ENCODE measurements around the gene DMXL1. TPM values are rescaled to one million over a fixed set of nuclear protein-coding genes. Genes with fewer than 3 reads are reported as not detected.

The DMXL1 gene
- total and polyA plus RNA-seq, 2 experiments from 2014 or later = 28.4 to 41.7 TPM

DNA sequence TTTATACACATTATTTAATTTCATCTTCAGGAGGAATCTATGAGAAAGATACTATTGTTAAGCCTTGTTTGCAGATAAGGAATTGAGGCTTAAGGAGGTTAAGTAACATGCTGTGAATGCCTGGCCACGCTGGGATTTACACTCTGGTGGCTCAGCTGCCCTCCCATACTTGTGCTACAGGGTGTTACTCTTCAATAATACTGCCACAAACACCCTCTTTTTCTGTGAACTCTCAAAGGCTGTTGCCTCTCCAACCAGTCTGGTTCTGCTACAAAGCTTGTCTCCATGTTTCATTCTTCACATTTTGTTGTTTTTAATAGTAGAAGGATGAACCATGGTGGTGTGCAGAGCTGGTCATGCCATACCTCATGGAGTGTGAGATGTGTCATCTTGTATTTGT, 208.2 kb downstream of the DMXL1 start (continued):
- TF ChIP-seq, protein P1, sequence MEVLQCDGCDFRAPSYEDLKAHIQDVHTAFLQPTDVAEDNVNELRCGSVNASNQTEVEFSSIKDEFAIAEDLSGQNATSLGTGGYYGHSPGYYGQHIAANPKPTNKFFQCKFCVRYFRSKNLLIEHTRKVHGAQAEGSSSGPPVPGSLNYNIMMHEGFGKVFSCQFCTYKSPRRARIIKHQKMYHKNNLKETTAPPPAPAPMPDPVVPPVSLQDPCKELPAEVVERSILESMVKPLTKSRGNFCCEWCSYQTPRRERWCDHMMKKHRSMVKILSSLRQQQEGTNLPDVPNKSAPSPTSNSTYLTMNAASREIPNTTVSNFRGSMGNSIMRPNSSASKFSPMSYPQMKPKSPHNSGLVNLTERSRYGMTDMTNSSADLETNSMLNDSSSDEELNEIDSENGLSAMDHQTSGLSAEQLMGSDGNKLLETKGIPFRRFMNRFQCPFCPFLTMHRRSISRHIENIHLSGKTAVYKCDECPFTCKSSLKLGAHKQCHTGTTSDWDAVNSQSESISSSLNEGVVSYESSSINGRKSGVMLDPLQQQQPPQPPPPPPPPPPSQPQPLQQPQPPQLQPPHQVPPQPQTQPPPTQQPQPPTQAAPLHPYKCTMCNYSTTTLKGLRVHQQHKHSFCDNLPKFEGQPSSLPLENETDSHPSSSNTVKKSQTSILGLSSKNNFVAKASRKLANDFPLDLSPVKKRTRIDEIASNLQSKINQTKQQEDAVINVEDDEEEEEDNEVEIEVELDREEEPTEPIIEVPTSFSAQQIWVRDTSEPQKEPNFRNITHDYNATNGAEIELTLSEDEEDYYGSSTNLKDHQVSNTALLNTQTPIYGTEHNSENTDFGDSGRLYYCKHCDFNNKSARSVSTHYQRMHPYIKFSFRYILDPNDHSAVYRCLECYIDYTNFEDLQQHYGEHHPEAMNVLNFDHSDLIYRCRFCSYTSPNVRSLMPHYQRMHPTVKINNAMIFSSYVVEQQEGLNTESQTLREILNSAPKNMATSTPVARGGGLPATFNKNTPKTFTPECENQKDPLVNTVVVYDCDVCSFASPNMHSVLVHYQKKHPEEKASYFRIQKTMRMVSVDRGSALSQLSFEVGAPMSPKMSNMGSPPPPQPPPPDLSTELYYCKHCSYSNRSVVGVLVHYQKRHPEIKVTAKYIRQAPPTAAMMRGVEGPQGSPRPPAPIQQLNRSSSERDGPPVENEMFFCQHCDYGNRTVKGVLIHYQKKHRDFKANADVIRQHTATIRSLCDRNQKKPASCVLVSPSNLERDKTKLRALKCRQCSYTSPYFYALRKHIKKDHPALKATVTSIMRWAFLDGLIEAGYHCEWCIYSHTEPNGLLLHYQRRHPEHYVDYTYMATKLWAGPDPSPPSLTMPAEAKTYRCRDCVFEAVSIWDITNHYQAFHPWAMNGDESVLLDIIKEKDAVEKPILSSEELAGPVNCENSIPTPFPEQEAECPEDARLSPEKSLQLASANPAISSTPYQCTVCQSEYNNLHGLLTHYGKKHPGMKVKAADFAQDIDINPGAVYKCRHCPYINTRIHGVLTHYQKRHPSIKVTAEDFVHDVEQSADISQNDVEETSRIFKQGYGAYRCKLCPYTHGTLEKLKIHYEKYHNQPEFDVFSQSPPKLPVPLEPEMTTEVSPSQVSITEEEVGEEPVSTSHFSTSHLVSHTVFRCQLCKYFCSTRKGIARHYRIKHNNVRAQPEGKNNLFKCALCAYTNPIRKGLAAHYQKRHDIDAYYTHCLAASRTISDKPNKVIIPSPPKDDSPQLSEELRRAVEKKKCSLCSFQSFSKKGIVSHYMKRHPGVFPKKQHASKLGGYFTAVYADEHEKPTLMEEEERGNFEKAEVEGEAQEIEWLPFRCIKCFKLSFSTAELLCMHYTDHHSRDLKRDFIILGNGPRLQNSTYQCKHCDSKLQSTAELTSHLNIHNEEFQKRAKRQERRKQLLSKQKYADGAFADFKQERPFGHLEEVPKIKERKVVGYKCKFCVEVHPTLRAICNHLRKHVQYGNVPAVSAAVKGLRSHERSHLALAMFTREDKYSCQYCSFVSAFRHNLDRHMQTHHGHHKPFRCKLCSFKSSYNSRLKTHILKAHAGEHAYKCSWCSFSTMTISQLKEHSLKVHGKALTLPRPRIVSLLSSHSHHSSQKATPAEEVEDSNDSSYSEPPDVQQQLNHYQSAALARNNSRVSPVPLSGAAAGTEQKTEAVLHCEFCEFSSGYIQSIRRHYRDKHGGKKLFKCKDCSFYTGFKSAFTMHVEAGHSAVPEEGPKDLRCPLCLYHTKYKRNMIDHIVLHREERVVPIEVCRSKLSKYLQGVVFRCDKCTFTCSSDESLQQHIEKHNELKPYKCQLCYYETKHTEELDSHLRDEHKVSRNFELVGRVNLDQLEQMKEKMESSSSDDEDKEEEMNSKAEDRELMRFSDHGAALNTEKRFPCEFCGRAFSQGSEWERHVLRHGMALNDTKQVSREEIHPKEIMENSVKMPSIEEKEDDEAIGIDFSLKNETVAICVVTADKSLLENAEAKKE (CRISPR knock-in tag; IDR thresholded peaks at IDR 0.05) = no peak
- TF ChIP-seq, protein P2, sequence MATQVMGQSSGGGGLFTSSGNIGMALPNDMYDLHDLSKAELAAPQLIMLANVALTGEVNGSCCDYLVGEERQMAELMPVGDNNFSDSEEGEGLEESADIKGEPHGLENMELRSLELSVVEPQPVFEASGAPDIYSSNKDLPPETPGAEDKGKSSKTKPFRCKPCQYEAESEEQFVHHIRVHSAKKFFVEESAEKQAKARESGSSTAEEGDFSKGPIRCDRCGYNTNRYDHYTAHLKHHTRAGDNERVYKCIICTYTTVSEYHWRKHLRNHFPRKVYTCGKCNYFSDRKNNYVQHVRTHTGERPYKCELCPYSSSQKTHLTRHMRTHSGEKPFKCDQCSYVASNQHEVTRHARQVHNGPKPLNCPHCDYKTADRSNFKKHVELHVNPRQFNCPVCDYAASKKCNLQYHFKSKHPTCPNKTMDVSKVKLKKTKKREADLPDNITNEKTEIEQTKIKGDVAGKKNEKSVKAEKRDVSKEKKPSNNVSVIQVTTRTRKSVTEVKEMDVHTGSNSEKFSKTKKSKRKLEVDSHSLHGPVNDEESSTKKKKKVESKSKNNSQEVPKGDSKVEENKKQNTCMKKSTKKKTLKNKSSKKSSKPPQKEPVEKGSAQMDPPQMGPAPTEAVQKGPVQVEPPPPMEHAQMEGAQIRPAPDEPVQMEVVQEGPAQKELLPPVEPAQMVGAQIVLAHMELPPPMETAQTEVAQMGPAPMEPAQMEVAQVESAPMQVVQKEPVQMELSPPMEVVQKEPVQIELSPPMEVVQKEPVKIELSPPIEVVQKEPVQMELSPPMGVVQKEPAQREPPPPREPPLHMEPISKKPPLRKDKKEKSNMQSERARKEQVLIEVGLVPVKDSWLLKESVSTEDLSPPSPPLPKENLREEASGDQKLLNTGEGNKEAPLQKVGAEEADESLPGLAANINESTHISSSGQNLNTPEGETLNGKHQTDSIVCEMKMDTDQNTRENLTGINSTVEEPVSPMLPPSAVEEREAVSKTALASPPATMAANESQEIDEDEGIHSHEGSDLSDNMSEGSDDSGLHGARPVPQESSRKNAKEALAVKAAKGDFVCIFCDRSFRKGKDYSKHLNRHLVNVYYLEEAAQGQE (IDR thresholded peaks at IDR 0.05; ENCODE audit: unreplicated experiment) = no peak
- TF ChIP-seq NANOG (IDR thresholded peaks at IDR 0.05; ENCODE audit: borderline replicate concordance) = no peak
- TF ChIP-seq POLR2AphosphoS5 (IDR thresholded peaks at IDR 0.05; ENCODE audit: low read depth) = no peak
- no peak for TF ChIP-seq STAT1 (IDR thresholded peaks at IDR 0.05; ENCODE audit: unreplicated experiment)
- no peak for TF ChIP-seq CREB1 (CRISPR knock-in tag; IDR thresholded peaks at IDR 0.05; ENCODE audit: low read depth)

DNA sequence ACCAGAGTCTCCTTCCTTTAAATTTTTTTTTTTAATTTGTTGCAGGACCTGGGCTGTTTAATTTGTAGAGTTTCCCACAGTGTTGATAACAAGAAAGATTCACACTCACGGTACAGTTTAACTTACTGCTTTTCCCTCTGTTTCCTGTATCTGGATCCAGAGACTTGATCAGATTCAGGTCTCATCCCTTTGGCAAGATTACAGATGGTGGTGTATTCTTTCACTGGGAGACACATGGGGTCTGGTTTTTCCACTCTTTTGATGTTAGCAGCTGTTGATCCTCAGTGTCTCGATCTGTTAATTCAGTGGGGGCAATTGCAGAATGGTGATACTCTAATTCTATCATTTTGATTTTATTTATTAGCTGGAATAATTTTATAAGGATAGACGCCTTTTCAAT, 209.5 kb downstream of the DMXL1 start:
- no peak overlapping the region for H3K27ac ChIP-seq (ENCODE audit: low read depth)
- no peak overlapping the region for H3K4me3 Mint-ChIP-seq
- H3K9me3 Mint-ChIP-seq = no peaks in the 10 kb centered on the region
- no peaks in the 10 kb centered on the region for H3K79me2 ChIP-seq (replicated peaks; ENCODE audit: insufficient read depth)
- H3K27me3 ChIP-seq (ENCODE audit: insufficient read depth) = no peaks in the 10 kb centered on the region
- DNase-seq (ENCODE audit: low spot score) = no peak
- no peak overlapping the region for H2AFZ ChIP-seq
- no peaks in the 10 kb centered on the region for H3K9me2 ChIP-seq (ENCODE audit: insufficient read depth)
- no peak for ATAC-seq
- H3F3A ChIP-seq (replicated peaks; ENCODE audit: low read depth) = no peaks in the 10 kb centered on the region
- H3K36me3 ChIP-seq (ENCODE audit: insufficient read depth) = no peaks in the 10 kb centered on the region
- peaks cover 2% of the 10 kb centered on the region; the same call in 2 of the 3 replicates for H3K4me1 Mint-ChIP-seq
- H3K4me1 ChIP-seq (ENCODE audit: insufficient read depth) = peaks cover 4% of the 10 kb centered on the region
- no peaks in the 10 kb centered on the region for H3K36me3 Mint-ChIP-seq (ENCODE audit: low read depth)
- peaks cover 4% of the 10 kb centered on the region for H3K27me3 Mint-ChIP-seq (ENCODE audit: insufficient read depth, low read depth, poor library complexity)
- no peak overlapping the region for H3K4me3 ChIP-seq
- H3K4me2 ChIP-seq = no peak overlapping the region
- TF ChIP-seq NANOG (IDR thresholded peaks at IDR 0.05; ENCODE audit: borderline replicate concordance) = no peak
- H3K27ac Mint-ChIP-seq = no peak overlapping the region
- H4K20me1 ChIP-seq (replicated peaks; ENCODE audit: insufficient read depth) = no peaks in the 10 kb centered on the region
